ENCODE measurements around the gene TAS2R31. TPM values are rescaled to one million over a fixed set of nuclear protein-coding genes. Genes with fewer than 3 reads are reported as not detected.

The TAS2R31 gene
- total RNA-seq, 1 experiment from 2014 or later = 1.7 TPM

DNA sequence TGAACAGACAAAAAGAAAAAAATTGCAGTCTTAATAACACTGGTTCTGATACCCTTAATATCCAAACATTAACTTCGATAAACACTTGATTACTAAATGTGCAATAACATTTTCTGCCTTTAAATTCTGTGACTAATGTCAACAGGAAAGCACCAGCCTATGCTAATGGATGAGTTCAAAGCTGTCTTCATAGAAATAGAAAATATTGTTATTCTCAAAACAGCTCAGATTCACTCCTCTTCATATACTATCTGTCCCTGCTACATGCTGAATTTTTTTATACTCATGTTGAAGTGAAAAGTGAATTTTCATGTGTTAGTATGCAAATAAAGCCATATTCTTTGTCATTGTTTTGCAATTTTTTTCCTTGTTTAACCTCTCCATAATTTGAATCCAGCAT is 47.0 kb upstream of the TAS2R31 start:
- Histone ChIP-seq H3K27me3 (ENCODE audit: insufficient read depth, low read length) (no peaks in the 10 kb centered on the region), H3K9me2 (ENCODE audit: insufficient read depth) (no peaks in the 10 kb centered on the region), H3K36me3 (ENCODE audit: control insufficient read depth in 1 of 2, insufficient read depth in 2 of 2, low read length in 2 of 2) (no peaks in the 10 kb centered on the region), H3K4me1 (ENCODE audit: control insufficient read depth in 1 of 2, insufficient read depth in 2 of 2, low read length in 2 of 2) (no peaks in the 10 kb centered on the region), H3K4me3 (replicated peaks in 1 of 2; ENCODE audit: low read depth in 1 of 2, low read length in 2 of 2) (no peak overlapping the region), H3K79me2 (ENCODE audit: insufficient read depth, low read length) (no peaks in the 10 kb centered on the region), H4K20me1 (ENCODE audit: insufficient read depth) (no peaks in the 10 kb centered on the region), H3K4me2 (ENCODE audit: low read length) (no peak overlapping the region), H3K9me3 (ENCODE audit: control insufficient read depth in 1 of 2, insufficient read depth in 1 of 2, low read depth in 1 of 2, low read length in 2 of 2) (no peaks in the 10 kb centered on the region), H2AFZ (ENCODE audit: low read depth, low read length, poor library complexity, severe bottlenecking) (no peak overlapping the region), H3K9ac (ENCODE audit: low read length) (no peak overlapping the region), H3K27ac (ENCODE audit: low read depth, low read length) (no peak overlapping the region)
- DNase-seq (ENCODE audit: low read depth, low spot score) (no peak), ATAC-seq (no peak)
- BruUV-seq (replicated peaks) = no TSS peak
- TF ChIP-seq SP1 (IDR thresholded peaks at IDR 0.05; ENCODE audit: low read depth) = no peak
- TF ChIP-seq, protein P1, sequence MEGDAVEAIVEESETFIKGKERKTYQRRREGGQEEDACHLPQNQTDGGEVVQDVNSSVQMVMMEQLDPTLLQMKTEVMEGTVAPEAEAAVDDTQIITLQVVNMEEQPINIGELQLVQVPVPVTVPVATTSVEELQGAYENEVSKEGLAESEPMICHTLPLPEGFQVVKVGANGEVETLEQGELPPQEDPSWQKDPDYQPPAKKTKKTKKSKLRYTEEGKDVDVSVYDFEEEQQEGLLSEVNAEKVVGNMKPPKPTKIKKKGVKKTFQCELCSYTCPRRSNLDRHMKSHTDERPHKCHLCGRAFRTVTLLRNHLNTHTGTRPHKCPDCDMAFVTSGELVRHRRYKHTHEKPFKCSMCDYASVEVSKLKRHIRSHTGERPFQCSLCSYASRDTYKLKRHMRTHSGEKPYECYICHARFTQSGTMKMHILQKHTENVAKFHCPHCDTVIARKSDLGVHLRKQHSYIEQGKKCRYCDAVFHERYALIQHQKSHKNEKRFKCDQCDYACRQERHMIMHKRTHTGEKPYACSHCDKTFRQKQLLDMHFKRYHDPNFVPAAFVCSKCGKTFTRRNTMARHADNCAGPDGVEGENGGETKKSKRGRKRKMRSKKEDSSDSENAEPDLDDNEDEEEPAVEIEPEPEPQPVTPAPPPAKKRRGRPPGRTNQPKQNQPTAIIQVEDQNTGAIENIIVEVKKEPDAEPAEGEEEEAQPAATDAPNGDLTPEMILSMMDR (IDR thresholded peaks at IDR 0.05 in 2 of 3, conservative IDR thresholded peaks at IDR 0.05 in 1 of 3; ENCODE audit: borderline replicate concordance in 1 of 3, insufficient read depth in 1 of 3, low read depth in 2 of 3, low read length in 2 of 3) = no peak
- TF ChIP-seq, protein P2, sequence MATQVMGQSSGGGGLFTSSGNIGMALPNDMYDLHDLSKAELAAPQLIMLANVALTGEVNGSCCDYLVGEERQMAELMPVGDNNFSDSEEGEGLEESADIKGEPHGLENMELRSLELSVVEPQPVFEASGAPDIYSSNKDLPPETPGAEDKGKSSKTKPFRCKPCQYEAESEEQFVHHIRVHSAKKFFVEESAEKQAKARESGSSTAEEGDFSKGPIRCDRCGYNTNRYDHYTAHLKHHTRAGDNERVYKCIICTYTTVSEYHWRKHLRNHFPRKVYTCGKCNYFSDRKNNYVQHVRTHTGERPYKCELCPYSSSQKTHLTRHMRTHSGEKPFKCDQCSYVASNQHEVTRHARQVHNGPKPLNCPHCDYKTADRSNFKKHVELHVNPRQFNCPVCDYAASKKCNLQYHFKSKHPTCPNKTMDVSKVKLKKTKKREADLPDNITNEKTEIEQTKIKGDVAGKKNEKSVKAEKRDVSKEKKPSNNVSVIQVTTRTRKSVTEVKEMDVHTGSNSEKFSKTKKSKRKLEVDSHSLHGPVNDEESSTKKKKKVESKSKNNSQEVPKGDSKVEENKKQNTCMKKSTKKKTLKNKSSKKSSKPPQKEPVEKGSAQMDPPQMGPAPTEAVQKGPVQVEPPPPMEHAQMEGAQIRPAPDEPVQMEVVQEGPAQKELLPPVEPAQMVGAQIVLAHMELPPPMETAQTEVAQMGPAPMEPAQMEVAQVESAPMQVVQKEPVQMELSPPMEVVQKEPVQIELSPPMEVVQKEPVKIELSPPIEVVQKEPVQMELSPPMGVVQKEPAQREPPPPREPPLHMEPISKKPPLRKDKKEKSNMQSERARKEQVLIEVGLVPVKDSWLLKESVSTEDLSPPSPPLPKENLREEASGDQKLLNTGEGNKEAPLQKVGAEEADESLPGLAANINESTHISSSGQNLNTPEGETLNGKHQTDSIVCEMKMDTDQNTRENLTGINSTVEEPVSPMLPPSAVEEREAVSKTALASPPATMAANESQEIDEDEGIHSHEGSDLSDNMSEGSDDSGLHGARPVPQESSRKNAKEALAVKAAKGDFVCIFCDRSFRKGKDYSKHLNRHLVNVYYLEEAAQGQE (IDR thresholded peaks at IDR 0.05; ENCODE audit: low read depth) = no peak
- no peak for TF ChIP-seq SRF (IDR thresholded peaks at IDR 0.05; ENCODE audit: low read depth)
- TF ChIP-seq TCF7L2 (IDR thresholded peaks at IDR 0.05; ENCODE audit: borderline replicate concordance, extremely low read depth, insufficient read depth, insufficient read length) = no peak
- TF ChIP-seq ZFX (IDR thresholded peaks at IDR 0.05) = no peak
- no peak for TF ChIP-seq ZNF274 (IDR thresholded peaks at IDR 0.05; ENCODE audit: low read depth, low read length)
- no peak for TF ChIP-seq CBX3 (IDR thresholded peaks at IDR 0.05; ENCODE audit: low read depth)
- no peak for TF ChIP-seq EZH2 (IDR thresholded peaks at IDR 0.05)
- no peak for TF ChIP-seq EZH2phosphoT487 (IDR thresholded peaks at IDR 0.05; ENCODE audit: borderline replicate concordance)
- no peak for TF ChIP-seq YY1 (IDR thresholded peaks at IDR 0.05; ENCODE audit: extremely low read depth, insufficient replicate concordance, low read depth, low read length)
- TF ChIP-seq, protein P3, sequence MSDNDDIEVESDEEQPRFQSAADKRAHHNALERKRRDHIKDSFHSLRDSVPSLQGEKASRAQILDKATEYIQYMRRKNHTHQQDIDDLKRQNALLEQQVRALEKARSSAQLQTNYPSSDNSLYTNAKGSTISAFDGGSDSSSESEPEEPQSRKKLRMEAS (IDR thresholded peaks at IDR 0.05) = no peak
- TF ChIP-seq JUND (IDR thresholded peaks at IDR 0.05) = no peak
- TF ChIP-seq FOSL1 (IDR thresholded peaks at IDR 0.05; ENCODE audit: low read depth) = no peak
- TF ChIP-seq, protein P4, sequence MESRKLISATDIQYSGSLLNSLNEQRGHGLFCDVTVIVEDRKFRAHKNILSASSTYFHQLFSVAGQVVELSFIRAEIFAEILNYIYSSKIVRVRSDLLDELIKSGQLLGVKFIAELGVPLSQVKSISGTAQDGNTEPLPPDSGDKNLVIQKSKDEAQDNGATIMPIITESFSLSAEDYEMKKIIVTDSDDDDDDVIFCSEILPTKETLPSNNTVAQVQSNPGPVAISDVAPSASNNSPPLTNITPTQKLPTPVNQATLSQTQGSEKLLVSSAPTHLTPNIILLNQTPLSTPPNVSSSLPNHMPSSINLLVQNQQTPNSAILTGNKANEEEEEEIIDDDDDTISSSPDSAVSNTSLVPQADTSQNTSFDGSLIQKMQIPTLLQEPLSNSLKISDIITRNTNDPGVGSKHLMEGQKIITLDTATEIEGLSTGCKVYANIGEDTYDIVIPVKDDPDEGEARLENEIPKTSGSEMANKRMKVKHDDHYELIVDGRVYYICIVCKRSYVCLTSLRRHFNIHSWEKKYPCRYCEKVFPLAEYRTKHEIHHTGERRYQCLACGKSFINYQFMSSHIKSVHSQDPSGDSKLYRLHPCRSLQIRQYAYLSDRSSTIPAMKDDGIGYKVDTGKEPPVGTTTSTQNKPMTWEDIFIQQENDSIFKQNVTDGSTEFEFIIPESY (IDR thresholded peaks at IDR 0.05; ENCODE audit: extremely low read depth, insufficient replicate concordance, low read length) = no peak
- no peak for TF ChIP-seq ELF1 (IDR thresholded peaks at IDR 0.05; ENCODE audit: borderline replicate concordance, low read depth)
- no peak for TF ChIP-seq POLR2AphosphoS5 (IDR thresholded peaks at IDR 0.05; ENCODE audit: low read depth, low read length)
- TF ChIP-seq POLR2A (IDR thresholded peaks at IDR 0.05; ENCODE audit: borderline replicate concordance, extremely low read depth, insufficient read depth, insufficient read length) = no peak
- CTCF ChIA-PET = no interaction called here
- RAD21 ChIA-PET (ENCODE audit: low non-redundant PET in 1 of 2, low total read pairs in 2 of 2, uncharacterized antibody in 2 of 2, unreplicated experiment in 2 of 2) = no interaction called here
- POLR2A ChIA-PET = no interaction called here
- intact Hi-C loops (cut with micrococcal nuclease) = no loop called here

Data from HCT116 (cell line).